Astrocyte of the cerebellum (primary cell): ENCODE data around the gene PANK1.

ENCODE experiments used
- DNase-seq: peaks from one replicate; pipeline ENCODE4 v3.0.0-alpha.2; 2011; ENCODE audit warnings: low read depth
- H3K4me3 ChIP-seq: 2 replicates; pipeline ENCODE4 v1.5.1; 2011; ENCODE audit warnings: mild to moderate bottlenecking, low read depth, low read length, moderate library complexity
- in situ Hi-C: cut with HindIII; loops from 2 replicates; pipeline ENCODE4 v1.10.0; 2017; ENCODE audit warnings: low sequenced_read_pairs
- TF ChIP-seq, protein P1 (sequence below): IDR thresholded peaks from 2 replicates; pipeline ENCODE4 v1.5.1; 2012; ENCODE audit warnings: low read length, low read depth, moderate library complexity, mild to moderate bottlenecking; ENCODE audit errors: missing control alignments

Gene PANK1

DNA sequence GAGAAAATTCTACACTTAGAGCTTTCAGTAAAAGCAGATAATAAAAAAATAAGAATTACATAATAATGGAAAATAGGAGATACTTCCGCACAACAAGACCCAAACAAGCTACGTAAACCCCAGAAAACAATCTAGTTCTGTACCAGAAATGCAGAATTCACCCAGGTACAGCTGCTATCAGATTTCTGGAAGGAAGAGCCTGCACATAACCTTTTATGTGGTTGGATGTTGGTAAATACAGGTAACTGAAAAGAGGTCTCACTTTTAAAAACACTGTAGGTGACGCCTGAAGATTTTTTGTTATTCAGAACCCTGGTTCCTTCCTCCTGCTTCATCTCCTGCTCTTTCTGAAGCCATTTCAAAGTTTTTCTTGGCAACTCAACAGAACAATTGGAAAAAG is 29.9 kb downstream of the PANK1 start:
- no peak overlapping the region for H3K4me3 ChIP-seq
- DNase-seq = no peak
- in situ Hi-C loops = no loop called here
- TF ChIP-seq, protein P1, sequence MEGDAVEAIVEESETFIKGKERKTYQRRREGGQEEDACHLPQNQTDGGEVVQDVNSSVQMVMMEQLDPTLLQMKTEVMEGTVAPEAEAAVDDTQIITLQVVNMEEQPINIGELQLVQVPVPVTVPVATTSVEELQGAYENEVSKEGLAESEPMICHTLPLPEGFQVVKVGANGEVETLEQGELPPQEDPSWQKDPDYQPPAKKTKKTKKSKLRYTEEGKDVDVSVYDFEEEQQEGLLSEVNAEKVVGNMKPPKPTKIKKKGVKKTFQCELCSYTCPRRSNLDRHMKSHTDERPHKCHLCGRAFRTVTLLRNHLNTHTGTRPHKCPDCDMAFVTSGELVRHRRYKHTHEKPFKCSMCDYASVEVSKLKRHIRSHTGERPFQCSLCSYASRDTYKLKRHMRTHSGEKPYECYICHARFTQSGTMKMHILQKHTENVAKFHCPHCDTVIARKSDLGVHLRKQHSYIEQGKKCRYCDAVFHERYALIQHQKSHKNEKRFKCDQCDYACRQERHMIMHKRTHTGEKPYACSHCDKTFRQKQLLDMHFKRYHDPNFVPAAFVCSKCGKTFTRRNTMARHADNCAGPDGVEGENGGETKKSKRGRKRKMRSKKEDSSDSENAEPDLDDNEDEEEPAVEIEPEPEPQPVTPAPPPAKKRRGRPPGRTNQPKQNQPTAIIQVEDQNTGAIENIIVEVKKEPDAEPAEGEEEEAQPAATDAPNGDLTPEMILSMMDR = no peak

DNA sequence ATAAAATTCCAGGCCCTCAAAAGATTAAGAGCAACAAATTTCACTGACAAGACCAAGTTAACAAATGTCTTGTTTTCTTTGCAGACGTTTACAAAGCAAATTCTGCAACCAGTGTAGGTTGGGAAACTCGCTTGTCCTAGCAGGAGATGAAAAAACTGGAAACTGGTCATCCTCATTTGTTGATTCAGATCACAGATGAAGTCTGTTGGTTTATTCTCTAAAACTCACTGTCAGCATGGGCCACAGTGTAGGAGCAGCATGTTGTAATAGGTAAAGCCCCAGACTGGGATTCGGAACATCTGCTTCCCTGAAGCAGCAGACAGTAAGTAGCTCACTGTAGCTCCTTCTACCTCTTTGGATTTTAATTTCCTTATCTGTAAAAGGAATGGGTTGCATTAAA is 31.5 kb downstream of the PANK1 start:
- no peak for DNase-seq
- TF ChIP-seq, protein P1 = no peak
- H3K4me3 ChIP-seq = no peak overlapping the region
- in situ Hi-C loops = no loop called here

DNA sequence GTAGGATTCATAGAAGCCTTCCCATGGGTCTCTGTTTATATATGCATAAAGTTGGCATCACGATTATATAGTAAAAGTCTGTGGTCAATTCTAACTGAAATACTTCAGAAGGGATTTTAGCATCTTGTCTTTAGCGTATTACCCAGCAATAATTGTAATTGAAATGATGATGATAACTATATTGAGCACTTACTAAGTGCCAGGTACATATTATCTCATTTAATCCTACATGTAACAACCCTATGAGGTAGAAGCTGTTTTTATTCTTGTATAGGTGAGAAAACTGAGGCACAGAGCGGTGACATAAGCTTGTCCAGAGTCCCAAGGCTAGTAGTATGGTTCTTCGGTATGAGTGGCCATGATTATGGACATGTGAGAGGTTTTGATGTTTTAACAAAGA is 33.8 kb downstream of the PANK1 start:
- no peak for DNase-seq
- H3K4me3 ChIP-seq = no peak overlapping the region
- in situ Hi-C loops = no loop called here
- TF ChIP-seq, protein P1 = no peak

DNA sequence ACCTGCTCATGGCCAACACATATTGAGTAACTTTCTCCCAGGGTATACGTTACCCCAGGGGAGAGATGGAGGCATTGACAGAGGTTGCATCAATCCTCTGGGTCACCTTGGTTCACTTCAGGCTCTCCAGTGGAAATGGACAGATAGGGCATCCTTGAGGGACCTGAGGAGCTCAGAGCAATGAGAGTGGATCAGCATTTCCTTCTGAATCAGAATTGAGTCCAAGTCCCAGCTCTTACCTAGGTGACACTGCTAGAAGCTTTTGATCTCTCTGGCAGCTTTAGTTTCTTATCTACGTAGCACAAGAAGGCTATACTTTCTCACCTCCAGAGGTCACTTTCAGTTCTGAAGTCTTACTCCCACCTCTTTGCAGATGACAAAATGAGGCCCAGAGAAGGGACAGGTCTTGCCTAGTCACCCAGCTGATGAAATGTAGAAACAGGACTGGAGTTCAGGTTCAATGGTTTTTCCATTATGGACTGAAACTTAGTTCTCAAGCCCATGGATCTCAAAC is 35.2 kb downstream of the PANK1 start:
- in situ Hi-C loops = no loop called here
- H3K4me3 ChIP-seq = no peak overlapping the region
- DNase-seq = no peak

DNA sequence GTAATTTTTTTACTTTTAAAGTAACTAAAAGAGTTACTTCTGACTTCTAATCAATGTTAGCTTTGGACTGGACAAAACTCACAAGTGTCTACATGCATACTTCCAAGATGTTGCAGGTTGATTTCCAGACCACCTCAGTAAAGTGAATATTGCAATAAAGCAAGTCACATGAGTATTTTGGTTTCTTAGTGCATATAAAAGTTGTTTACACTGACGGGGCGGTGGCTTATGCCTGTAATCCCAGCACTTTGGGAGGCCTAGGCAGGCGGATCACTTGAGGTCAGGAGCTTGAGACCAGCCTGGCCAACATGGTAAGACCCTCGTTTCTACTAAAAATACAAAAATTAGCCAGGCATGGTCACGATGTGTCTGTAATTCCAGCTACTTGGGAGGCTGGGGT is 40.8 kb downstream of the PANK1 start:
- H3K4me3 ChIP-seq = no peak overlapping the region
- TF ChIP-seq, protein P1 = no peak
- in situ Hi-C loops = no loop called here
- DNase-seq = no peak

More for the DNA sequence above, 35.2 kb downstream of the PANK1 start:
- TF ChIP-seq, protein P1 = no peak

DNA sequence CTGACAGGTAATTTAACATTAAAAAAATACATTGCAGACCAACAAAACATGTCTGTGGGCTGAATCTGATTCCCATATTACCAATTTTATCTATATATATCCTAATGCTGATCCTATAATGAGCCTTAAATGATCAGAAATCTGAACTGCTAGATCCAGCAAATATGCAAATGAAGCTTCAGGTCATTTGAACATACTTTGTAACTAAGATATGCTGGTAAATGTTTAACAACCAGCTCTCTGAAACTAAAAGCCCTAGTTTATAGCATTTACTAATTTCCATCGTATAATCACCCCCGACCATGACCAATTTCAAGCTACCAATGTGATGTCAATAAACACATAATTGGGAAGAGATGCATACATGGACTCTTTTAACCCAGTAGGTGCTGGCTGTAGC is 42.1 kb downstream of the PANK1 start:
- no peak overlapping the region for H3K4me3 ChIP-seq
- in situ Hi-C loops = no loop called here
- DNase-seq = no peak
- TF ChIP-seq, protein P1 = no peak
